GM12878 (cell line): ENCODE measurements around the gene TMUB1. TPM values are rescaled to one million over a fixed set of nuclear protein-coding genes. Genes with fewer than 3 reads are reported as not detected.

ENCODE experiments used
- MTA2 ChIP-seq: fragments of 450-650 bp; IDR thresholded peaks from 2 replicates; pipeline ENCODE4 v1.6.1; 2016; ENCODE audit warnings: low read depth, mild to moderate bottlenecking, moderate library complexity
- STAT1 ChIP-seq: fragments of 450-650 bp; conservative IDR thresholded peaks from 2 replicates; pipeline ENCODE4 v1.6.1; 2014; ENCODE audit warnings: antibody characterized with exemption, mild to moderate bottlenecking
- TCF12 ChIP-seq: IDR thresholded peaks from 2 replicates; pipeline ENCODE4 v1.6.1; 2011; ENCODE audit warnings: low read depth, mild to moderate bottlenecking, low read length
- ZNF687 ChIP-seq: fragments of 450-650 bp; IDR thresholded peaks from 2 replicates; pipeline ENCODE4 v1.6.1; 2017; ENCODE audit warnings: mild to moderate bottlenecking, moderate library complexity
- polyA plus RNA-seq, 11 experiments: library from polyadenylated mRNA; depleted of rRNA in 4 of 11; unstranded in 6 of 11; stranded (reverse) in 5 of 11; fragments of >200 nt; fragmentation: Nextera tagmentation in 4 of 11; fragmentation: Illumina TruSeq in 1 of 11; extraction: Ambion mirVana in 4 of 11; extraction: Trizol in 1 of 11; gene quantifications; 1 replicate in 1 of 11; 2 replicates in 10 of 11; pipeline versions ENCODE4 v1.2.1 to v1.2.3, GENCODE V29; 2011 to 2016; ENCODE audit warnings: inconsistent platforms in 2 of 11, missing spikeins in 2 of 11, low read depth in 1 of 11
- total RNA-seq, 4 experiments: library from RNA; depleted of rRNA in 3 of 4; stranded (reverse); fragments of >200 nt in 3 of 4; fragmentation: Illumina TruSeq in 1 of 4; extraction: Trizol in 1 of 4; gene quantifications; 2 replicates each; pipeline versions ENCODE4 v1.2.1 to v1.2.3, GENCODE V29; 2013 to 2021
- TF ChIP-seq, protein P1 (sequence below): fragments of 450-650 bp; formaldehyde crosslinking; IDR thresholded peaks from 2 replicates; pipeline ENCODE4 v1.4.0; 2022; ENCODE audit warnings: mild to moderate bottlenecking, moderate library complexity

Gene TMUB1
- total and polyA plus RNA-seq, 10 of the 15 experiments (the other 5 are each of a cell fraction or from before 2014, with no cell fraction given) = 0.27 to 79.5 (median 41.3) TPM; not detected in 1

GRCh38 chr7:151104411-151105235 lies 21.3 kb upstream of the TMUB1 start (continued):
- TF ChIP-seq MTA2 (no peak), ZNF687 (no peak), STAT1 (no peak), TCF12 (no peak)
- TF ChIP-seq, protein P1, sequence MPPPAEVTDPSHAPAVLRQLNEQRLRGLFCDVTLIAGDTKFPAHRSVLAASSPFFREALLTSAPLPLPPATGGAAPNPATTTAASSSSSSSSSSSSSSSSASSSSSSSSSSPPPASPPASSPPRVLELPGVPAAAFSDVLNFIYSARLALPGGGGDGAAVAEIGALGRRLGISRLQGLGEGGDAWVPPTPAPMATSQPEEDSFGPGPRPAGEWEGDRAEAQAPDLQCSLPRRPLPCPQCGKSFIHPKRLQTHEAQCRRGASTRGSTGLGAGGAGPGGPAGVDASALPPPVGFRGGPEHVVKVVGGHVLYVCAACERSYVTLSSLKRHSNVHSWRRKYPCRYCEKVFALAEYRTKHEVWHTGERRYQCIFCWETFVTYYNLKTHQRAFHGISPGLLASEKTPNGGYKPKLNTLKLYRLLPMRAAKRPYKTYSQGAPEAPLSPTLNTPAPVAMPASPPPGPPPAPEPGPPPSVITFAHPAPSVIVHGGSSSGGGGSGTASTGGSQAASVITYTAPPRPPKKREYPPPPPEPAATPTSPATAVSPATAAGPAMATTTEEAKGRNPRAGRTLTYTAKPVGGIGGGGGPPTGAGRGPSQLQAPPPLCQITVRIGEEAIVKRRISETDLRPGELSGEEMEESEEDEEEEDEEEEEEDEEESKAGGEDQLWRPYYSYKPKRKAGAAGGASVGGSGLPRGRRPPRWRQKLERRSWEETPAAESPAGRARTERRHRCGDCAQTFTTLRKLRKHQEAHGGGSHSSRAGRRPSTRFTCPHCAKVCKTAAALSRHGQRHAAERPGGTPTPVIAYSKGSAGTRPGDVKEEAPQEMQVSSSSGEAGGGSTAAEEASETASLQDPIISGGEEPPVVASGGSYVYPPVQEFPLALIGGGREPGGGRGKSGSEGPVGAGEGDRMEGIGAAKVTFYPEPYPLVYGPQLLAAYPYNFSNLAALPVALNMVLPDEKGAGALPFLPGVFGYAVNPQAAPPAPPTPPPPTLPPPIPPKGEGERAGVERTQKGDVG (CRISPR knock-in tag) = no peak
